Measurements from ENCODE around the gene DENND1C. TPM values are rescaled to one million over a fixed set of nuclear protein-coding genes. Genes with fewer than 3 reads are reported as not detected.

Gene DENND1C
- total and polyA plus RNA-seq, 9 of the 15 experiments (the other 6 are each of a cell fraction or from before 2014, with no cell fraction given) = 0.03 to 1.2 (median 0.32) TPM; not detected in 1

- Histone ChIP-seq H3K9me3 (replicated peaks; ENCODE audit: control insufficient read depth, insufficient read depth, low read depth, low read length) (no peaks in the 10 kb centered on the region), H3K79me2 (ENCODE audit: control insufficient read depth, insufficient read depth, low read length) (no peaks in the 10 kb centered on the region), H3K4me3 (no peak overlapping the region), H3K9ac (ENCODE audit: insufficient read depth in 1 of 2, low read depth in 2 of 2, low read length in 2 of 2) (peak overlapping the region in 1 of 2 experiments; percentile 74; a peak in 1 of 4 replicates), H3K36me3 (ENCODE audit: control insufficient read depth, insufficient read depth, low read length) (no peaks in the 10 kb centered on the region), H2AFZ (ENCODE audit: low read depth, low read length) (peak overlapping the region; percentile 56; the same call in 1 of the 2 replicates), H3K27me3 (ENCODE audit: control insufficient read depth in 2 of 2, insufficient read depth in 2 of 2, low read length in 2 of 2) (no peaks in the 10 kb centered on the region), H3K4me2 (ENCODE audit: insufficient read depth, low read length) (no peak overlapping the region), H3K27ac (ENCODE audit: extremely low read depth, low read depth, low read length) (no peak overlapping the region), H4K20me1 (replicated peaks; ENCODE audit: control insufficient read depth, insufficient read depth, low read length) (no peaks in the 10 kb centered on the region), H3K4me1 (replicated peaks in 1 of 2; ENCODE audit: control insufficient read depth in 2 of 2, insufficient read depth in 2 of 2, low read length in 2 of 2) (peaks cover 4 to 37% of the 10 kb centered on the region in 2 experiments; a peak in 4 of 5 replicates), H3K9me1 (ENCODE audit: control insufficient read depth, insufficient read depth, low read length) (no peaks in the 10 kb centered on the region)
- ChIA-PET POLR2A (no interaction called here), CTCF (ENCODE audit: low intra/inter-chr PET ratio) (no interaction called here)
- no peak for FAIRE-seq
- no peak for DNase-seq (ENCODE audit: extremely low read depth in 1 of 4, low spot score in 3 of 4)
- intact Hi-C loops (cut with micrococcal nuclease) = loop anchor here (10.0 kb wide), 2 partner anchors 221 to 389 kb away; partner anchors contain the start of genes GPR108 and TRIP10
- BruUV-seq (replicated peaks) = no TSS peak
- in situ Hi-C loops (cut with MboI) = no loop called here
- no peak for ATAC-seq
- WGBS (ENCODE audit: insufficient coverage, low coverage, missing lambda C conversion rate) = 59% methylated on average over 8 of the region's 9 CpGs
- TF ChIP-seq GABPB2 (CRISPR knock-in tag; conservative IDR thresholded peaks at IDR 0.05) (no peak), TCF3 (CRISPR knock-in tag; IDR thresholded peaks at IDR 0.05) (no peak), BACH1 (tag; IDR thresholded peaks at IDR 0.05) (no peak), ZNF3 (CRISPR knock-in tag; IDR thresholded peaks at IDR 0.05) (no peak), ZNF507 (tag; conservative IDR thresholded peaks at IDR 0.05) (no peak), JUN (IDR thresholded peaks at IDR 0.05; ENCODE audit: borderline replicate concordance, low read depth, low read length) (no peak), JUN (CRISPR knock-in tag; IDR thresholded peaks at IDR 0.05; ENCODE audit: borderline replicate concordance) (no peak), ATF2 (CRISPR knock-in tag; IDR thresholded peaks at IDR 0.05) (no peak), RNF2 (IDR thresholded peaks at IDR 0.05) (no peak), ZBTB43 (CRISPR knock-in tag; IDR thresholded peaks at IDR 0.05) (no peak), MECOM (CRISPR knock-in tag; IDR thresholded peaks at IDR 0.05) (no peak), RBFOX2 (IDR thresholded peaks at IDR 0.05; ENCODE audit: low read depth, low read length) (no peak)
Observed at GRCh38 chr19:6514089-6514488, 32.5 kb upstream of the DENND1C start.

Data from K562 (cell line).